H1 (cell line): ENCODE measurements around the gene PPP3R2. TPM values are rescaled to one million over a fixed set of nuclear protein-coding genes. Genes with fewer than 3 reads are reported as not detected.

Source experiments
- JUN ChIP-seq: IDR thresholded peaks from 2 replicates; pipeline ENCODE4 v1.6.1; 2011; ENCODE audit warnings: low read depth, mild to moderate bottlenecking, improper control_type of control experiment, low read length
- polyA plus RNA-seq, 7 experiments: library from polyadenylated mRNA; depleted of rRNA in 3 of 7; stranded (reverse) in 5 of 7; unstranded in 2 of 7; fragments of >200 nt in 5 of 7; fragments of 200-250 nt in 2 of 7; gene quantifications; 1 replicate in 5 of 7; 2 replicates in 1 of 7; 4 replicates in 1 of 7; pipeline versions ENCODE4 v1.2.1 to v1.2.3, GENCODE V29; 2011 to 2013; ENCODE audit warnings: missing spikeins in 2 of 7, mixed read lengths in 2 of 7
- total RNA-seq: library from RNA; stranded (reverse); fragmentation: NEBNext Ultra II Directional; extraction: Animal tissue kit (Norgen Biotek cat#: 25700); gene quantifications from 2 replicates; pipeline ENCODE4 v1.2.1, GENCODE V29; 2021

Gene PPP3R2
- total and polyA plus RNA-seq, 2 of the 8 experiments (the other 6 are each of a cell fraction or from before 2014, with no cell fraction given): not detected

GRCh38 chr9:101626295-101626694 is 31.5 kb upstream of the PPP3R2 start (continued):
- no peak for TF ChIP-seq JUN
